ENCODE measurements around the gene C1RL.

- TF ChIP-seq FOXM1 (IDR thresholded peaks at IDR 0.05; ENCODE audit: borderline replicate concordance, low read depth) (no peak), CREB1 (IDR thresholded peaks at IDR 0.05; ENCODE audit: low read depth) (no peak)
Observed at GRCh38 chr12:7091171-7091570, 17.8 kb downstream of the C1RL start.
